K562 (cell line): Measurements from ENCODE around the gene KIF3B. TPM values are rescaled to one million over a fixed set of nuclear protein-coding genes. Genes with fewer than 3 reads are reported as not detected.

Experiments
- DPF2 ChIP-seq: fragments of 450-650 bp; IDR thresholded peaks from 2 replicates; pipeline ENCODE4 v1.6.1; 2016
- FOXJ2 ChIP-seq: fragments of 200-800 bp; sonication (Bioruptor generic); IDR thresholded peaks from 2 replicates; pipeline ENCODE4 v1.6.1; 2016; ENCODE audit warnings: missing genetic modification characterization, missing compliant biosample characterization
- FOXK2 ChIP-seq, 2 experiments: fragments of 450-650 bp; IDR thresholded peaks in 1 of 2; conservative IDR thresholded peaks in 1 of 2; 2 replicates each; pipeline ENCODE4 v1.6.1; 2016; ENCODE audit warnings: low read depth in 2 of 2, mild to moderate bottlenecking in 1 of 2
- FOXM1 ChIP-seq, 2 experiments: fragments of 450-650 bp in 1 of 2; sonication (generic) in 1 of 2; formaldehyde crosslinking in 1 of 2; IDR thresholded peaks; 2 replicates each; pipeline versions ENCODE4 v1.6.1 to v1.9.0; 2017 to 2022; ENCODE audit warnings: low read depth in 2 of 2, mild to moderate bottlenecking in 2 of 2, missing genetic modification reagents in 1 of 2, moderate library complexity in 1 of 2
- IFI16 ChIP-seq: fragments of 250-450 bp; sonication (Bioruptor Pico); IDR thresholded peaks from 2 replicates; pipeline ENCODE4 v2.1.2; 2022; ENCODE audit warnings: mild to moderate bottlenecking, inconsistent platforms
- L3MBTL2 ChIP-seq: fragments of 450-650 bp; IDR thresholded peaks from 2 replicates; pipeline ENCODE4 v1.6.1; 2016; ENCODE audit warnings: mild to moderate bottlenecking, moderate library complexity
- MLLT1 ChIP-seq, 2 experiments: fragments of 450-650 bp; IDR thresholded peaks; 2 replicates each; pipeline ENCODE4 v1.6.1; 2016
- POLR2G ChIP-seq: fragments of 200-400 bp; formaldehyde crosslinking; IDR thresholded peaks from 2 replicates; pipeline ENCODE4 v1.6.1; 2017; ENCODE audit warnings: low read depth, mild to moderate bottlenecking, antibody characterized with exemption, low read length, moderate library complexity
- RBFOX2 ChIP-seq: fragments of 200-400 bp; formaldehyde crosslinking; IDR thresholded peaks from 2 replicates; pipeline ENCODE4 v1.6.1; 2017; ENCODE audit warnings: low read depth, mild to moderate bottlenecking, low read length, moderate library complexity
- TOE1 ChIP-seq, 2 experiments: fragments of 450-650 bp in 1 of 2; sonication (generic) in 1 of 2; formaldehyde crosslinking in 1 of 2; IDR thresholded peaks; 2 replicates each; pipeline versions ENCODE4 v1.7.1 to v1.8.0; 2016 to 2022; ENCODE audit warnings: borderline replicate concordance in 2 of 2, mild to moderate bottlenecking in 2 of 2, antibody characterized with exemption in 1 of 2, inconsistent platforms in 1 of 2, low read depth in 1 of 2, missing genetic modification reagents in 1 of 2, moderate library complexity in 1 of 2
- ZNF165 ChIP-seq: fragments of 250-450 bp; sonication (Bioruptor Pico); IDR thresholded peaks from 2 replicates; pipeline ENCODE4 v1.4.0; 2020; ENCODE audit warnings: borderline replicate concordance
- ZNF518B ChIP-seq: fragments of 250-450 bp; sonication (Bioruptor Pico); IDR thresholded peaks from 2 replicates; pipeline ENCODE4 v1.5.0; 2021; ENCODE audit warnings: mild to moderate bottlenecking, moderate library complexity
- ZNF766 ChIP-seq: fragments of 200-800 bp; sonication (Bioruptor generic); conservative IDR thresholded peaks from 2 replicates; pipeline ENCODE4 v1.6.1; 2016; ENCODE audit warnings: missing genetic modification characterization, missing compliant biosample characterization
- polyA plus RNA-seq, 8 experiments: library from polyadenylated mRNA; depleted of rRNA in 4 of 8; stranded (reverse) in 5 of 8; unstranded in 3 of 8; fragments of >200 nt; fragmentation: Nextera tagmentation in 2 of 8; fragmentation: Illumina TruSeq in 1 of 8; extraction: Ambion mirVana in 2 of 8; extraction: Trizol in 1 of 8; gene quantifications; 2 replicates each; pipeline versions ENCODE4 v1.2.1 to v1.2.3, GENCODE V29; 2011 to 2014; ENCODE audit warnings: inconsistent platforms in 1 of 8, missing spikeins in 1 of 8
- total RNA-seq, 7 experiments: library from RNA; depleted of rRNA in 6 of 7; stranded (reverse); fragments of >200 nt in 6 of 7; fragmentation: Illumina TruSeq in 2 of 7; extraction: Trizol in 2 of 7; gene quantifications; 2 replicates each; pipeline versions ENCODE4 v1.2.1 to v1.2.3, GENCODE V29; 2011 to 2021; ENCODE audit warnings: low replicate concordance in 1 of 7
- TF ChIP-seq, protein P1 (sequence below): fragments of 450-650 bp; IDR thresholded peaks from 2 replicates; pipeline ENCODE4 v1.6.1; 2017; ENCODE audit warnings: mild to moderate bottlenecking, moderate library complexity
- TF ChIP-seq, protein P2 (sequence below): fragments of 450-650 bp; IDR thresholded peaks from 2 replicates; pipeline ENCODE4 v1.6.1; 2017; ENCODE audit warnings: antibody characterized with exemption, mild to moderate bottlenecking

The KIF3B gene
- total and polyA plus RNA-seq, 9 of the 15 experiments (the other 6 are each of a cell fraction or from before 2014, with no cell fraction given), result 2.9 to 12.3 (median 8.6) TPM

GRCh38 chr20:32357869-32358631 is 80.6 kb downstream of the KIF3B start, which contains the start of gene ASXL1 (continued):
- peak; percentile 38; the same call in 1 of the 2 replicates for TF ChIP-seq DPF2
- TF ChIP-seq L3MBTL2, result peak; percentile 40; the same call in 1 of the 2 replicates
- TF ChIP-seq ZNF518B (CRISPR knock-in tag), result no peak
- TF ChIP-seq TOE1 (IDR thresholded peaks at IDR 0.05; ENCODE audit: borderline replicate concordance), result peak; percentile 67; the same call in 1 of the 2 replicates
- no peak for TF ChIP-seq TOE1 (CRISPR knock-in tag; IDR thresholded peaks at IDR 0.05; ENCODE audit: borderline replicate concordance, low read depth)
- peak in 1 of 2 experiments; percentile 56; a peak in 1 of 4 replicates for TF ChIP-seq MLLT1 (IDR thresholded peaks at IDR 0.05)
- TF ChIP-seq ZNF165 (CRISPR knock-in tag), result no peak
- TF ChIP-seq, protein P1, sequence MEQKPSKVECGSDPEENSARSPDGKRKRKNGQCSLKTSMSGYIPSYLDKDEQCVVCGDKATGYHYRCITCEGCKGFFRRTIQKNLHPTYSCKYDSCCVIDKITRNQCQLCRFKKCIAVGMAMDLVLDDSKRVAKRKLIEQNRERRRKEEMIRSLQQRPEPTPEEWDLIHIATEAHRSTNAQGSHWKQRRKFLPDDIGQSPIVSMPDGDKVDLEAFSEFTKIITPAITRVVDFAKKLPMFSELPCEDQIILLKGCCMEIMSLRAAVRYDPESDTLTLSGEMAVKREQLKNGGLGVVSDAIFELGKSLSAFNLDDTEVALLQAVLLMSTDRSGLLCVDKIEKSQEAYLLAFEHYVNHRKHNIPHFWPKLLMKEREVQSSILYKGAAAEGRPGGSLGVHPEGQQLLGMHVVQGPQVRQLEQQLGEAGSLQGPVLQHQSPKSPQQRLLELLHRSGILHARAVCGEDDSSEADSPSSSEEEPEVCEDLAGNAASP, result no peak
- TF ChIP-seq FOXJ2, result peak; percentile 57; the same call in 1 of the 2 replicates
- peak; percentile 59; the same call in 1 of the 2 replicates for TF ChIP-seq ZNF766 (CRISPR knock-in tag)
- TF ChIP-seq FOXM1 (IDR thresholded peaks at IDR 0.05; ENCODE audit: low read depth), result peak; percentile 100
- peak; percentile 100 for TF ChIP-seq FOXM1 (CRISPR knock-in tag; IDR thresholded peaks at IDR 0.05; ENCODE audit: low read depth)
- peak; percentile 83 for TF ChIP-seq POLR2G
- peak; percentile 92 for TF ChIP-seq RBFOX2
- TF ChIP-seq, protein P2, sequence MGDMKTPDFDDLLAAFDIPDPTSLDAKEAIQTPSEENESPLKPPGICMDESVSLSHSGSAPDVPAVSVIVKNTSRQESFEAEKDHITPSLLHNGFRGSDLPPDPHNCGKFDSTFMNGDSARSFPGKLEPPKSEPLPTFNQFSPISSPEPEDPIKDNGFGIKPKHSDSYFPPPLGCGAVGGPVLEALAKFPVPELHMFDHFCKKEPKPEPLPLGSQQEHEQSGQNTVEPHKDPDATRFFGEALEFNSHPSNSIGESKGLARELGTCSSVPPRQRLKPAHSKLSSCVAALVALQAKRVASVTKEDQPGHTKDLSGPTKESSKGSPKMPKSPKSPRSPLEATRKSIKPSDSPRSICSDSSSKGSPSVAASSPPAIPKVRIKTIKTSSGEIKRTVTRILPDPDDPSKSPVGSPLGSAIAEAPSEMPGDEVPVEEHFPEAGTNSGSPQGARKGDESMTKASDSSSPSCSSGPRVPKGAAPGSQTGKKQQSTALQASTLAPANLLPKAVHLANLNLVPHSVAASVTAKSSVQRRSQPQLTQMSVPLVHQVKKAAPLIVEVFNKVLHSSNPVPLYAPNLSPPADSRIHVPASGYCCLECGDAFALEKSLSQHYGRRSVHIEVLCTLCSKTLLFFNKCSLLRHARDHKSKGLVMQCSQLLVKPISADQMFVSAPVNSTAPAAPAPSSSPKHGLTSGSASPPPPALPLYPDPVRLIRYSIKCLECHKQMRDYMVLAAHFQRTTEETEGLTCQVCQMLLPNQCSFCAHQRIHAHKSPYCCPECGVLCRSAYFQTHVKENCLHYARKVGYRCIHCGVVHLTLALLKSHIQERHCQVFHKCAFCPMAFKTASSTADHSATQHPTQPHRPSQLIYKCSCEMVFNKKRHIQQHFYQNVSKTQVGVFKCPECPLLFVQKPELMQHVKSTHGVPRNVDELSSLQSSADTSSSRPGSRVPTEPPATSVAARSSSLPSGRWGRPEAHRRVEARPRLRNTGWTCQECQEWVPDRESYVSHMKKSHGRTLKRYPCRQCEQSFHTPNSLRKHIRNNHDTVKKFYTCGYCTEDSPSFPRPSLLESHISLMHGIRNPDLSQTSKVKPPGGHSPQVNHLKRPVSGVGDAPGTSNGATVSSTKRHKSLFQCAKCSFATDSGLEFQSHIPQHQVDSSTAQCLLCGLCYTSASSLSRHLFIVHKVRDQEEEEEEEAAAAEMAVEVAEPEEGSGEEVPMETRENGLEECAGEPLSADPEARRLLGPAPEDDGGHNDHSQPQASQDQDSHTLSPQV, result no peak
- no peak for TF ChIP-seq FOXK2 (conservative IDR thresholded peaks at IDR 0.05 in 1 of 2, IDR thresholded peaks at IDR 0.05 in 1 of 2; ENCODE audit: low read depth in 2 of 2)
- no peak for TF ChIP-seq IFI16 (CRISPR knock-in tag)
